GM23338 (cell line): ENCODE results near the gene GAB1. TPM values are rescaled to one million over a fixed set of nuclear protein-coding genes. Genes with fewer than 3 reads are reported as not detected.

Experiments used
- ATAC-seq: fragments of 200-7000 bp; cut with Tn5 transposase; 3 replicates; pipeline ENCODE4 v1.9.1; 2020
- DNase-seq: peaks from one replicate; pipeline ENCODE4 v3.0.0-alpha.2; 2015; ENCODE audit warnings: low spot score
- H2AFZ ChIP-seq: fragments of 200-600 bp; sonication (generic); 2 replicates; pipeline ENCODE4 v1.8.0; 2016; ENCODE audit warnings: antibody characterized with exemption, mild to moderate bottlenecking, moderate library complexity
- H3F3A ChIP-seq: fragments of 200-600 bp; sonication (generic); replicated peaks from 2 replicates; pipeline ENCODE4 v1.8.0; 2017; ENCODE audit warnings: antibody characterized with exemption, mixed run types, low read depth
- H3K27ac ChIP-seq: fragments of 200-600 bp; sonication (generic); 2 replicates; pipeline ENCODE4 v1.6.1; 2016; ENCODE audit warnings: low read depth
- H3K27me3 ChIP-seq: fragments of 200-600 bp; sonication (generic); 2 replicates; pipeline ENCODE4 v1.8.0; 2016; ENCODE audit warnings: mild to moderate bottlenecking, mixed run types, moderate library complexity; ENCODE audit not compliant: insufficient read depth
- H3K36me3 ChIP-seq: fragments of 200-600 bp; sonication (generic); 2 replicates; pipeline ENCODE4 v1.8.0; 2016; ENCODE audit warnings: mild to moderate bottlenecking; ENCODE audit not compliant: insufficient read depth
- H3K4me1 ChIP-seq: fragments of 200-600 bp; sonication (generic); 2 replicates; pipeline ENCODE4 v1.8.0; 2016; ENCODE audit warnings: mild to moderate bottlenecking, moderate library complexity; ENCODE audit not compliant: insufficient read depth
- H3K4me2 ChIP-seq: fragments of 200-600 bp; sonication (generic); 2 replicates; pipeline ENCODE4 v1.7.1; 2017; ENCODE audit warnings: mixed run types
- H3K4me3 ChIP-seq: fragments of 200-600 bp; sonication (generic); 2 replicates; pipeline ENCODE4 v1.6.1; 2016; ENCODE audit warnings: mixed run types
- H3K79me2 ChIP-seq: fragments of 200-600 bp; sonication (generic); replicated peaks from 2 replicates; pipeline ENCODE4 v1.8.0; 2017; ENCODE audit warnings: mild to moderate bottlenecking; ENCODE audit not compliant: insufficient read depth
- H3K9me2 ChIP-seq: fragments of 200-600 bp; sonication (generic); 2 replicates; pipeline ENCODE4 v1.8.0; 2017; ENCODE audit not compliant: insufficient read depth
- H4K20me1 ChIP-seq: fragments of 200-600 bp; sonication (generic); replicated peaks from 2 replicates; pipeline ENCODE4 v1.8.0; 2017; ENCODE audit warnings: mild to moderate bottlenecking; ENCODE audit not compliant: insufficient read depth
- H3K27ac Mint-ChIP-seq: 2 replicates; pipeline ENCODE4 v1.8.0; 2020; ENCODE audit warnings: inconsistent platforms, mild to moderate bottlenecking, moderate library complexity, mixed read lengths
- H3K27me3 Mint-ChIP-seq: 3 replicates; pipeline ENCODE4 v1.8.0; 2022; ENCODE audit warnings: low read depth, mild to moderate bottlenecking, moderate library complexity, mixed read lengths, inconsistent platforms; ENCODE audit not compliant: insufficient read depth, poor library complexity
- H3K36me3 Mint-ChIP-seq: 3 replicates; pipeline ENCODE4 v1.8.0; 2021; ENCODE audit warnings: low read depth, mild to moderate bottlenecking, inconsistent platforms, moderate library complexity, mixed read lengths
- H3K4me1 Mint-ChIP-seq: 3 replicates; pipeline ENCODE4 v1.8.0; 2020; ENCODE audit warnings: mild to moderate bottlenecking, inconsistent platforms, mixed read lengths
- H3K4me3 Mint-ChIP-seq: 3 replicates; pipeline ENCODE4 v1.8.0; 2021; ENCODE audit warnings: moderate library complexity, mild to moderate bottlenecking, inconsistent platforms, mixed read lengths
- H3K9me3 Mint-ChIP-seq: 3 replicates; pipeline ENCODE4 v1.8.0; 2020; ENCODE audit warnings: moderate library complexity, mild to moderate bottlenecking, inconsistent platforms, mixed read lengths
- CTCF ChIP-seq, 2 experiments: fragments of 200-600 bp in 1 of 2; sonication (generic) in 1 of 2; conservative IDR thresholded peaks; 2 replicates each; pipeline versions ENCODE4 v1.5.1 to v1.6.1; 2016 to 2017; ENCODE audit warnings: antibody characterized with exemption in 2 of 2, low read depth in 2 of 2, mild to moderate bottlenecking in 2 of 2, moderate library complexity in 1 of 2
- ETS1 ChIP-seq: IDR thresholded peaks from 2 replicates; pipeline ENCODE4 v1.6.1; 2016; ENCODE audit warnings: antibody characterized with exemption
- EZH2 ChIP-seq: fragments of 200-600 bp; sonication (generic); IDR thresholded peaks from one replicate; pipeline ENCODE4 v1.8.0; 2017; ENCODE audit warnings: antibody characterized with exemption, mild to moderate bottlenecking, low read depth; ENCODE audit not compliant: unreplicated experiment
- EZH2phosphoT487 ChIP-seq: fragments of 200-600 bp; sonication (generic); IDR thresholded peaks from one replicate; pipeline ENCODE4 v1.8.1; 2018; ENCODE audit warnings: antibody characterized with exemption; ENCODE audit not compliant: unreplicated experiment
- POLR2AphosphoS5 ChIP-seq: IDR thresholded peaks from 2 replicates; pipeline ENCODE4 v1.6.1; 2016; ENCODE audit warnings: antibody characterized with exemption, low read depth
- REST ChIP-seq: IDR thresholded peaks from one replicate; pipeline ENCODE4 v1.6.1; 2018; ENCODE audit warnings: antibody characterized with exemption; ENCODE audit not compliant: unreplicated experiment
- ZNF331 ChIP-seq: fragments of 250-450 bp; sonication (Bioruptor Pico); IDR thresholded peaks from 2 replicates; pipeline ENCODE4 v1.5.0; 2020; ENCODE audit warnings: low read depth, mild to moderate bottlenecking, moderate library complexity
- ZNF462 ChIP-seq: fragments of 250-450 bp; sonication (Bioruptor Pico); IDR thresholded peaks from 2 replicates; pipeline ENCODE4 v1.5.0; 2020; ENCODE audit warnings: mild to moderate bottlenecking, moderate library complexity
- polyA plus RNA-seq: library from polyadenylated mRNA; unstranded; fragments of >200 nt; fragmentation: Nextera tagmentation; extraction: Ambion mirVana; gene quantifications from 2 replicates; pipeline ENCODE4 v1.2.1, GENCODE V29; 2016
- total RNA-seq: library from RNA; depleted of rRNA; stranded (reverse); fragments of >200 nt; shearing (Covaris generic); gene quantifications from 2 replicates; pipeline ENCODE4 v1.2.3, GENCODE V29; 2014

Gene GAB1
- total and polyA plus RNA-seq, 2 experiments from 2014 or later: 4.0 to 18.4 TPM

- peaks cover 5% of the 10 kb centered on the region; the same call in 1 of the 2 replicates for H3K4me1 ChIP-seq
- no peak overlapping the region for H3K4me3 ChIP-seq
- no peaks in the 10 kb centered on the region for H4K20me1 ChIP-seq
- TF ChIP-seq EZH2 (no peak), ZNF331 (no peak), ETS1 (no peak), ZNF462 (CRISPR knock-in tag) (no peak), CTCF (conservative IDR thresholded peaks at IDR 0.05; ENCODE audit: low read depth in 2 of 2) (no peak), REST (no peak), EZH2phosphoT487 (no peak), POLR2AphosphoS5 (no peak)
- no peaks in the 10 kb centered on the region for H3K79me2 ChIP-seq
- no peak for ATAC-seq
- H3K27ac ChIP-seq: no peak overlapping the region
- no peaks in the 10 kb centered on the region for H3K27me3 ChIP-seq
- no peaks in the 10 kb centered on the region for H3K9me2 ChIP-seq
- no peak overlapping the region for H2AFZ ChIP-seq
- no peaks in the 10 kb centered on the region for H3K36me3 ChIP-seq
- H3F3A ChIP-seq: no peaks in the 10 kb centered on the region
- Mint-ChIP-seq H3K4me1 (peaks cover 14% of the 10 kb centered on the region; the same call in 2 of the 3 replicates), H3K36me3 (peaks cover 20% of the 10 kb centered on the region; the same call in 2 of the 3 replicates), H3K27ac (no peak overlapping the region), H3K9me3 (peaks cover 4% of the 10 kb centered on the region; the same call in 2 of the 3 replicates), H3K4me3 (no peak overlapping the region), H3K27me3 (no peaks in the 10 kb centered on the region)
- DNase-seq: no peak
- H3K4me2 ChIP-seq: no peak overlapping the region
Observed at GRCh38 chr4:143424276-143424675, 87.6 kb downstream of the GAB1 start.
